Measurements from ENCODE around the gene YRDC.

DNA sequence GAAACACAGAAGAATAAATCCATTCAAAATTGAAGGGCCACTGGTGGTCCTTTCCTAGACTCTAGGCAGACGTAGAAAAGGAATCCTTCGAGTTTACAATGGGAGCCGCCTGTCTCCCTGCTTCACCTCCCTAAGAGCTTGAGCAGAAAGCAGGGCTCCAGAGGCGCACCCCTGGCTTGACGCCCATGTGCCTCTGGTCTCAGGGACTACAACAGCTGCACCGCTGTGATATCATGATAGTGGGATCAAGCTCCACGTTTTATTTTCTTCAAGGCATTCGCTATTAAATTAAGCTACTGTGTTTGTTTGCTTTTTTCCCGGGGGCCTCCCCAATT is 821 bp downstream of the YRDC start:
- TF ChIP-seq POLR2A (IDR thresholded peaks at IDR 0.05; ENCODE audit: low read depth) (no peak), EP300 (IDR thresholded peaks at IDR 0.05) (no peak)
- TF ChIP-seq, protein P1, sequence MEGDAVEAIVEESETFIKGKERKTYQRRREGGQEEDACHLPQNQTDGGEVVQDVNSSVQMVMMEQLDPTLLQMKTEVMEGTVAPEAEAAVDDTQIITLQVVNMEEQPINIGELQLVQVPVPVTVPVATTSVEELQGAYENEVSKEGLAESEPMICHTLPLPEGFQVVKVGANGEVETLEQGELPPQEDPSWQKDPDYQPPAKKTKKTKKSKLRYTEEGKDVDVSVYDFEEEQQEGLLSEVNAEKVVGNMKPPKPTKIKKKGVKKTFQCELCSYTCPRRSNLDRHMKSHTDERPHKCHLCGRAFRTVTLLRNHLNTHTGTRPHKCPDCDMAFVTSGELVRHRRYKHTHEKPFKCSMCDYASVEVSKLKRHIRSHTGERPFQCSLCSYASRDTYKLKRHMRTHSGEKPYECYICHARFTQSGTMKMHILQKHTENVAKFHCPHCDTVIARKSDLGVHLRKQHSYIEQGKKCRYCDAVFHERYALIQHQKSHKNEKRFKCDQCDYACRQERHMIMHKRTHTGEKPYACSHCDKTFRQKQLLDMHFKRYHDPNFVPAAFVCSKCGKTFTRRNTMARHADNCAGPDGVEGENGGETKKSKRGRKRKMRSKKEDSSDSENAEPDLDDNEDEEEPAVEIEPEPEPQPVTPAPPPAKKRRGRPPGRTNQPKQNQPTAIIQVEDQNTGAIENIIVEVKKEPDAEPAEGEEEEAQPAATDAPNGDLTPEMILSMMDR (IDR thresholded peaks at IDR 0.05) = no peak
